Measurements from ENCODE around the gene CZIB. TPM values are rescaled to one million over a fixed set of nuclear protein-coding genes. Genes with fewer than 3 reads are reported as not detected.
A peak's percentile ranks its signal among the peaks of the same experiment; 100 is the strongest.

The CZIB gene
- total and polyA plus RNA-seq, 2 experiments from 2014 or later = 49.7 to 76.6 TPM

DNA sequence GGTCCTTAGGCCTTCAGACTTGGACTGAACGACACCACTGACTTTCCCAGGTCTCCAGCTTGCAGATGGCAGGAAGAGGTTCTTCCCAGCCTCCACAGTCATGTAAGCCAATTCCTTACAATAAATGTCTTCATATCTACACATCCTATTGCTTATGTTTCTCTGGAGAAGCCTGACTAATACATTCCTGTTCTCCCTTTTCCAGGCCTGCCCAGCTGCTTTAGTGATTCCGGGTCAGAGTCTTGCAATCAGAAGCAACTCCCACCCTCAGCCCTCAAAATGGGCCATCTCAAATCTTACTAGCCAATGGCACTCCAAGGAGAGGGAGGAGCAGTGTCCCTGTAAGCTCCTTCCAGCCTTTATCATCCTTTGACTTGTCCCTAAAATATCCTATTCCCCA lies 40.2 kb downstream of the CZIB start:
- H3K9ac ChIP-seq = no peak overlapping the region
- WGBS, 2 experiments (ENCODE audit: low coverage in 1 of 2, low lambda C conversion rate in 2 of 2, missing lambda C conversion rate in 2 of 2) = 88 to 94% methylated on average over 2 of the region's 2 CpGs
- TF ChIP-seq EZH2phosphoT487 (IDR thresholded peaks at IDR 0.05; ENCODE audit: insufficient read depth, low read depth) = no peak
- TF ChIP-seq EZH2 (IDR thresholded peaks at IDR 0.05; ENCODE audit: insufficient read depth, poor library complexity, severe bottlenecking) = no peak
- no peaks in the 10 kb centered on the region for H3K27me3 ChIP-seq (replicated peaks; ENCODE audit: insufficient read depth)
- no peaks in the 10 kb centered on the region for H3K9me3 ChIP-seq (ENCODE audit: low read depth)
- no peaks in the 10 kb centered on the region for H3K36me3 ChIP-seq (ENCODE audit: low read depth)
- no peaks in the 10 kb centered on the region for H4K20me1 ChIP-seq (ENCODE audit: insufficient read depth)
- no peaks in the 10 kb centered on the region for H3K9me2 ChIP-seq (ENCODE audit: insufficient read depth)
- no peak overlapping the region for H2AFZ ChIP-seq
- H3K4me3 ChIP-seq = no peak overlapping the region
- in situ Hi-C loops (cut with MboI) = loop anchor here (10.0 to 25.0 kb wide), 2 partner anchors 365 to 468 kb away; no protein-coding TSS in a partner anchor
- H3K4me1 ChIP-seq (ENCODE audit: insufficient read depth) = peaks cover 54% of the 10 kb centered on the region
- H3K79me2 ChIP-seq (ENCODE audit: insufficient read depth) = no peaks in the 10 kb centered on the region
- H3K27ac ChIP-seq = peak overlapping the region; percentile 16
- H3F3A ChIP-seq (ENCODE audit: insufficient read depth) = peaks cover 36% of the 10 kb centered on the region
- DNase-seq = peak; percentile 53
- H3K4me2 ChIP-seq (ENCODE audit: unreplicated experiment) = no peak overlapping the region

DNA sequence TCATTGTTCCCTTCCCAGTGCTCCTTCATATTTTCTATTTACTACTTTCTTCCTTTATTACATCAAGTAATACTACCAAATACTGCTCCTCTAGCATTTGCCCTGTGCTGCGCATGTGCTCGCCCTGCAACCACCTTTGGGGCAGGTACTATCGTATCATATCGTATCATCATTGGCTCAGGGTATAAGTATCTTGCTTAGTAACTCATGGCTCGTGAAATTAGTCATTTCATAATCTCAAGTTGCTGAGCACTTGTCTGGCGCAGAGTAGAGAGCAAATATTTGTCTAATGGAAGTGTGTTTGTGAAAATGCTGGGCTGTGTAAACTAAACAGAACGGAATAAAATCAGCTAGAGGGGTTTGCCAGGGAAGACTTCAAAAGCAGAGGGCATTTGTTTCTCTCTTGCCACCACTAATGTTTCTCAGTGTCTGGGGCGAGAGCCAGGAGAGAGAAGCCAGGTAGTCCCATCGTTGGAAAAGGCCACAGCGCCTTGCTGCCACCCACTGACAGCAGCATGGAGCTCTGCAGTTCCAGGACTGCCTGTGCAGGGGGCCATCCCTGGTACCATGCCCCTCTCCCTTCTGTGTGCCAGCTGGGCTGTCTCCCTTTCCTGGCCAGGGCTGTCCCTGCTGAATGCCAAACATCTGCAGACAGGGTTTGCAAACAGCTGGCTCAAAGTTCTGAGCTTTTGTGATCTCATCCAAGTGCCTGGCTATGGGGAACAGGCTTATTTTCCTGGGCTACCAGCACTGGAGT lies 43.8 kb downstream of the CZIB start:
- H3K4me2 ChIP-seq (ENCODE audit: unreplicated experiment) = peak overlapping the region; percentile 39
- in situ Hi-C loops (cut with MboI) = loop anchor here (25.0 kb wide), 1 partner anchor 464 kb away; no protein-coding TSS in a partner anchor
- peak overlapping the region; percentile 27; the same call in 1 of the 2 replicates for H3K27ac ChIP-seq
- H3K36me3 ChIP-seq (ENCODE audit: low read depth) = no peaks in the 10 kb centered on the region
- no peaks in the 10 kb centered on the region for H3K27me3 ChIP-seq (replicated peaks; ENCODE audit: insufficient read depth)
- no peak for TF ChIP-seq EZH2 (IDR thresholded peaks at IDR 0.05; ENCODE audit: insufficient read depth, poor library complexity, severe bottlenecking)
- no peak for TF ChIP-seq EZH2phosphoT487 (IDR thresholded peaks at IDR 0.05; ENCODE audit: insufficient read depth, low read depth)
- H4K20me1 ChIP-seq (ENCODE audit: insufficient read depth) = no peaks in the 10 kb centered on the region
- no peak overlapping the region for H3K4me3 ChIP-seq
- no peaks in the 10 kb centered on the region for H3K79me2 ChIP-seq (ENCODE audit: insufficient read depth)
- no peaks in the 10 kb centered on the region for H3K9me2 ChIP-seq (ENCODE audit: insufficient read depth)
- 16 to 20% methylated on average over 9 to 10 of the region's 10 CpGs for WGBS, 2 experiments (ENCODE audit: low coverage in 1 of 2, low lambda C conversion rate in 2 of 2, missing lambda C conversion rate in 2 of 2)
- peaks cover 44% of the 10 kb centered on the region for H3K4me1 ChIP-seq (ENCODE audit: insufficient read depth)
- no peaks in the 10 kb centered on the region for H3K9me3 ChIP-seq (ENCODE audit: low read depth)
- DNase-seq = peak; percentile 73
- H3F3A ChIP-seq (ENCODE audit: insufficient read depth) = peaks cover 24% of the 10 kb centered on the region
- peak overlapping the region; percentile 16 for H3K9ac ChIP-seq
- H2AFZ ChIP-seq = peak overlapping the region; percentile 16; the same call in 1 of the 2 replicates

DNA sequence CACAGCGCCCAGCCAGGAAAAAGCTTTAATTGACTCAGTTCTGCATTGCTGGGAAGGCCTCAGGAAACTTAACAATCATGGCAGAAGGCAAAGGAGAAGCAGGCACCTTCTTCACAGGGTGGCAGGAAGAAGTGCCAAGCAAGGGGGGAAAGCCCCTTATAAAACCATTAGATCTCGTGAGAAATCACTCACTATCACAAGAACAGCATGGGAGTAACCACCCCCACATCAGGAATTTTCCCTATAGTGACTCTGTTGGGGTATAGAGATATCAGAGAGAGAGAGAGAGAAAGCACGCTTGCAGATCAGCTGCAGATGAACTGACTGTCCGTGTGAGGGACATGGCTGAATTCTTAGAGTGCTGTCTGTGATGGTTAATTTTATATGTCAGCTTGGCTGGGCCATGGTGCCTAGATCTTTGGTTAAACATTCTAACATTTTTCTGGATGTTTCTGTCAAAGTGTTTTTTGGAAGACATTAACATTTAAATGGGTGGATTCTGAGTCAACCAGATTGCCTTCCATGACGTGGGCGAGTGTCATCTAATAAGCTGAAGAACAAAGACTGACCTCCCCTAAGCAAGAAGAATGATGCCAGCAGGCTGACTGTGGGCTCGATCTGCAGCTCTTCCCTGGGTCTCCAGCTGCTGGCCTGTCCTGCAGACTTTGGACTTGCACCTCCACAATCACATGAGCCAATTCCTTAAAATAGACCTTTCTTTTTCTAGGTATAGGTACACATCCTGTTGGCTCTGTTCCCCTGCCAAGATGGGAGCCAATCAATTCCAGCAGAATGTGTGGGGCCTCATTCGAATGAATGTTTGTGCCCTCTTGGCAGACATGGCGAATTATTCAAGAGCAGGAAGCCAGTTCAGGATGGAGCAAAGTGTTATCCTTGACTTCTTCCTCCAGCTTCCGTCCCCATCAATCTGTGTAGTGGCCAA lies 45.2 kb downstream of the CZIB start:
- DNase-seq = peak; percentile 92
- no peak for TF ChIP-seq EZH2 (IDR thresholded peaks at IDR 0.05; ENCODE audit: insufficient read depth, poor library complexity, severe bottlenecking)
- no peak for TF ChIP-seq EZH2phosphoT487 (IDR thresholded peaks at IDR 0.05; ENCODE audit: insufficient read depth, low read depth)
- peak overlapping the region; percentile 42 for H3K4me2 ChIP-seq (ENCODE audit: unreplicated experiment)
- peaks cover 41% of the 10 kb centered on the region for H3K4me1 ChIP-seq (ENCODE audit: insufficient read depth)
- H3F3A ChIP-seq (ENCODE audit: insufficient read depth) = peaks cover 24% of the 10 kb centered on the region
- H3K9me3 ChIP-seq (ENCODE audit: low read depth) = no peaks in the 10 kb centered on the region
- peak overlapping the region; percentile 37 for H3K27ac ChIP-seq
- in situ Hi-C loops (cut with MboI) = loop anchor here (25.0 kb wide), 1 partner anchor 463 kb away; no protein-coding TSS in a partner anchor
- no peaks in the 10 kb centered on the region for H3K79me2 ChIP-seq (ENCODE audit: insufficient read depth)
- H3K4me3 ChIP-seq = no peak overlapping the region
- H3K27me3 ChIP-seq (replicated peaks; ENCODE audit: insufficient read depth) = no peaks in the 10 kb centered on the region
- peak overlapping the region; percentile 18 for H2AFZ ChIP-seq
- WGBS, 2 experiments (ENCODE audit: low coverage in 1 of 2, low lambda C conversion rate in 2 of 2, missing lambda C conversion rate in 2 of 2) = 56 to 60% methylated on average over 10 of the region's 10 CpGs
- H3K9me2 ChIP-seq (ENCODE audit: insufficient read depth) = no peaks in the 10 kb centered on the region
- no peak overlapping the region for H3K9ac ChIP-seq
- no peaks in the 10 kb centered on the region for H3K36me3 ChIP-seq (ENCODE audit: low read depth)
- no peaks in the 10 kb centered on the region for H4K20me1 ChIP-seq (ENCODE audit: insufficient read depth)

DNA sequence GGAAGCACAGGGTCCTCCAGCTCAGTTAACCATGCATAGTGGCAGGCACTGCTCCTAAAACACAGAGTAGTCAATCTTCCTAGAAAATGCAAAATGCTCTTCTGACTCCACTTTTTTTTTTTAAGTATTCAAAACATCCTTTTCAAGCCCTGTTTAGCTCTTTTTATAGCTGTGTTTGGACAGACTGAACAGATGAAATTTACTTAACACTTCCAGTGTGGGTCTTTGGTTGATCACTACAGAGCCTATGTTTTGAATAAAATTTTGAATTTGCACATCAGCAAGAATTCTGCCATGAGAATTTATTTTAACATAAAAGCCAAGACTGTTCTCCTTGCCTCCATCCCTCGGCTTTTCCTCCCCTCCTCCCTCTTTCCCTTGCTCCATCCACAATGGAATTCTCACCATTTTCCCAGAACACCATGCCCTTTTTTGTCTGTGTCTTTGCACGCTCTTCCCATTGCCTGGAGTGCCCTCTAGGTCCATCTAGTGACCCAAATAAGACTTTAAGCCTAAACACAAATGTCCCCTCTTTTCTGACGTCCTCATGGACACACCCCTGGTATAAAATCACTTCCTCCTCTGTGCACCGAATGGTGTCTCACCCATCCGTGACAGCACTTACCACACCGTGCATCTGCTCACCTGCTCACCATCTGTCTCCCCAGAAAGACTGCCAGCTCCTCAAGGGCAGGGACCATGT lies 47.9 kb downstream of the CZIB start:
- WGBS, 2 experiments (ENCODE audit: low coverage in 1 of 2, low lambda C conversion rate in 2 of 2, missing lambda C conversion rate in 2 of 2) = 12 to 14% methylated on average over 6 of the region's 6 CpGs
- no peak overlapping the region for H3K4me3 ChIP-seq
- H3K9me3 ChIP-seq (ENCODE audit: low read depth) = no peaks in the 10 kb centered on the region
- no peaks in the 10 kb centered on the region for H3K9me2 ChIP-seq (ENCODE audit: insufficient read depth)
- no peaks in the 10 kb centered on the region for H3K27me3 ChIP-seq (replicated peaks; ENCODE audit: insufficient read depth)
- TF ChIP-seq EZH2phosphoT487 (IDR thresholded peaks at IDR 0.05; ENCODE audit: insufficient read depth, low read depth) = no peak
- TF ChIP-seq EZH2 (IDR thresholded peaks at IDR 0.05; ENCODE audit: insufficient read depth, poor library complexity, severe bottlenecking) = no peak
- H3K27ac ChIP-seq = no peak overlapping the region
- no peaks in the 10 kb centered on the region for H4K20me1 ChIP-seq (ENCODE audit: insufficient read depth)
- H3K4me2 ChIP-seq (ENCODE audit: unreplicated experiment) = no peak overlapping the region
- no peaks in the 10 kb centered on the region for H3K79me2 ChIP-seq (ENCODE audit: insufficient read depth)
- peak; percentile 71 for DNase-seq
- 0 out of 2 replicates have a peak overlapping the region, but pooled peaks have one; percentile 2 for H3K9ac ChIP-seq
- in situ Hi-C loops (cut with MboI) = no loop called here
- peaks cover 36% of the 10 kb centered on the region for H3K4me1 ChIP-seq (ENCODE audit: insufficient read depth)
- no peaks in the 10 kb centered on the region for H3K36me3 ChIP-seq (ENCODE audit: low read depth)
- H3F3A ChIP-seq (ENCODE audit: insufficient read depth) = peaks cover 24% of the 10 kb centered on the region
- peak overlapping the region; percentile 69 for H2AFZ ChIP-seq
